H1 (cell line): ENCODE results near the gene ABCA13. TPM values are rescaled to one million over a fixed set of nuclear protein-coding genes. Genes with fewer than 3 reads are reported as not detected.

Experiments used
- CTCF ChIA-PET: fragments of 300-600 bp; sonication (Branson Sonifier 250); formaldehyde crosslinking; loops from one replicate; lab custom pipeline; 2021; ENCODE audit not compliant: partially characterized antibody; lab: Charles Lee
- POLR2A ChIA-PET: fragments of 300-600 bp; sonication (Branson Sonifier 250); formaldehyde crosslinking; loops from one replicate; lab custom pipeline; 2021; ENCODE audit warnings: inconsistent platforms; ENCODE audit not compliant: partially characterized antibody; lab: Charles Lee
- DNase-seq, 2 experiments: peaks; one replicate each; pipeline versions ENCODE4 v3.0.0 to v3.0.0-alpha.2; 2010 to 2022; ENCODE audit warnings: low spot score in 2 of 2, low read depth in 1 of 2, mixed read lengths in 1 of 2
- FAIRE-seq: peaks from 2 replicates; lab custom pipeline; 2011; peaks lifted over from hg19 to GRCh38; lab: Jason Lieb, UNC
- H2AFZ ChIP-seq: 2 replicates; pipeline ENCODE4 v1.8.1; 2012; ENCODE audit warnings: low read length, inconsistent platforms
- H2AK5ac ChIP-seq: 2 replicates; pipeline ENCODE4 v1.6.1; 2013; ENCODE audit warnings: low read depth, low read length
- H2BK120ac ChIP-seq: replicated peaks from 2 replicates; pipeline ENCODE3; 2013; ENCODE audit warnings: low read depth, low read length, inconsistent platforms
- H2BK12ac ChIP-seq: 2 replicates; pipeline ENCODE4 v1.6.1; 2013; ENCODE audit warnings: low read depth, low read length
- H2BK15ac ChIP-seq: 2 replicates; pipeline ENCODE4 v1.6.1; 2013; ENCODE audit warnings: low read length
- H2BK20ac ChIP-seq: 2 replicates; pipeline ENCODE4 v1.6.1; 2013; ENCODE audit warnings: low read length
- H2BK5ac ChIP-seq: 2 replicates; pipeline ENCODE4 v1.6.1; 2013; ENCODE audit warnings: low read depth, low read length
- H3K14ac ChIP-seq: 2 replicates; pipeline ENCODE4 v1.6.1; 2013; ENCODE audit warnings: inconsistent platforms; ENCODE audit not compliant: insufficient read length
- H3K18ac ChIP-seq: 2 replicates; pipeline ENCODE4 v1.6.1; 2013; ENCODE audit warnings: low read length; ENCODE audit errors: extremely low read depth
- H3K23ac ChIP-seq: 2 replicates; pipeline ENCODE4 v1.6.1; 2013; ENCODE audit warnings: inconsistent platforms; ENCODE audit not compliant: insufficient read length
- H3K23me2 ChIP-seq: 2 replicates; pipeline ENCODE4 v1.6.1; 2013; ENCODE audit warnings: low read depth, low read length
- H3K27ac ChIP-seq: 2 replicates; pipeline ENCODE4 v1.6.1; 2011; ENCODE audit warnings: low read depth, low read length, inconsistent platforms
- H3K27me3 ChIP-seq, 4 experiments: replicated peaks in 1 of 4; 1 replicate in 1 of 4; 2 replicates in 3 of 4; pipeline versions ENCODE4 v1.6.1 to v1.8.1; 2011 to 2013; ENCODE audit warnings: low read length in 3 of 4, mild to moderate bottlenecking in 3 of 4, inconsistent platforms in 2 of 4, mixed read lengths in 2 of 4, moderate library complexity in 1 of 4; ENCODE audit not compliant: control insufficient read depth in 3 of 4, insufficient read depth in 3 of 4; ENCODE audit errors: extremely low read depth in 1 of 4
- H3K36me3 ChIP-seq, 4 experiments: 2 replicates each; pipeline versions ENCODE4 v1.6.1 to v1.8.1; 2011 to 2013; ENCODE audit warnings: mild to moderate bottlenecking in 4 of 4, low read length in 3 of 4, moderate library complexity in 2 of 4, control low read depth in 1 of 4, inconsistent platforms in 1 of 4; ENCODE audit not compliant: insufficient read depth in 4 of 4, control insufficient read depth in 2 of 4
- H3K4ac ChIP-seq: replicated peaks from 2 replicates; pipeline ENCODE3; 2013; ENCODE audit warnings: low read length, low read depth, mixed read lengths, inconsistent platforms; ENCODE audit not compliant: insufficient read length
- H3K4me1 ChIP-seq, 4 experiments: replicated peaks in 1 of 4; 1 replicate in 1 of 4; 2 replicates in 3 of 4; pipeline versions ENCODE4 v1.6.1 to v1.8.1; 2011 to 2013; ENCODE audit warnings: low read length in 3 of 4, inconsistent platforms in 2 of 4, mixed read lengths in 1 of 4; ENCODE audit not compliant: insufficient read depth in 4 of 4, control insufficient read depth in 3 of 4
- H3K4me2 ChIP-seq, 2 experiments: 2 replicates each; pipeline versions ENCODE4 v1.6.1 to v1.8.1; 2011 to 2013; ENCODE audit warnings: low read depth in 2 of 2, low read length in 2 of 2, control low read depth in 1 of 2, inconsistent platforms in 1 of 2, mild to moderate bottlenecking in 1 of 2; ENCODE audit not compliant: insufficient read depth in 1 of 2
- H3K4me3 ChIP-seq, 4 experiments: fragments of 200-600, 300-600 bp in 1 of 4; sonication (generic), shearing (Covaris generic), sonication (Bioruptor Twin) in 1 of 4; 2 replicates each; pipeline versions ENCODE4 v1.5.1 to v1.8.1; 2011 to 2016; ENCODE audit warnings: low read length in 4 of 4, low read depth in 3 of 4, control low read depth in 2 of 4, inconsistent platforms in 2 of 4, mild to moderate bottlenecking in 2 of 4, mixed read lengths in 1 of 4, moderate library complexity in 1 of 4; ENCODE audit not compliant: insufficient read depth in 2 of 4; ENCODE audit errors: extremely low read depth in 1 of 4
- H3K56ac ChIP-seq: replicated peaks from 2 replicates; pipeline ENCODE3; 2013; ENCODE audit warnings: low read depth, mild to moderate bottlenecking, mixed read lengths, low read length, inconsistent platforms; ENCODE audit not compliant: insufficient read length
- H3K79me1 ChIP-seq: 2 replicates; pipeline ENCODE4 v1.6.1; 2013; ENCODE audit warnings: low read depth, low read length, control low read depth
- H3K79me2 ChIP-seq, 2 experiments: 2 replicates each; pipeline versions ENCODE4 v1.6.1 to v1.8.1; 2012 to 2013; ENCODE audit warnings: low read length in 2 of 2, mild to moderate bottlenecking in 2 of 2, inconsistent platforms in 1 of 2; ENCODE audit not compliant: insufficient read depth in 2 of 2, control insufficient read depth in 1 of 2
- H3K9ac ChIP-seq, 4 experiments: replicated peaks in 1 of 4; 1 replicate in 1 of 4; 2 replicates in 3 of 4; pipeline versions ENCODE4 v1.6.1 to v1.8.1; 2011 to 2013; ENCODE audit warnings: low read depth in 3 of 4, low read length in 3 of 4, control low read depth in 2 of 4, mild to moderate bottlenecking in 2 of 4, moderate library complexity in 2 of 4, inconsistent platforms in 1 of 4; ENCODE audit errors: extremely low read depth in 1 of 4
- H3K9me3 ChIP-seq, 2 experiments: 2 replicates each; pipeline versions ENCODE4 v1.6.1 to v1.8.1; 2012 to 2013; ENCODE audit warnings: mild to moderate bottlenecking in 2 of 2, moderate library complexity in 2 of 2, control low read depth in 1 of 2, inconsistent platforms in 1 of 2, low read depth in 1 of 2, low read length in 1 of 2, mixed read lengths in 1 of 2; ENCODE audit not compliant: insufficient read depth in 2 of 2
- H4K20me1 ChIP-seq, 2 experiments: replicated peaks in 1 of 2; 2 replicates each; pipeline versions ENCODE3 to v1.8.1; 2011 to 2013; ENCODE audit warnings: inconsistent platforms in 2 of 2, low read length in 2 of 2, mild to moderate bottlenecking in 1 of 2; ENCODE audit not compliant: insufficient read depth in 2 of 2, control insufficient read depth in 1 of 2
- H4K5ac ChIP-seq: 2 replicates; pipeline ENCODE4 v1.6.1; 2013; ENCODE audit warnings: low read length, low read depth, mixed read lengths, inconsistent platforms; ENCODE audit not compliant: insufficient read length
- H4K8ac ChIP-seq: 2 replicates; pipeline ENCODE4 v1.8.0; 2013; ENCODE audit warnings: mild to moderate bottlenecking, moderate library complexity, low read length, inconsistent platforms; ENCODE audit not compliant: insufficient read depth; ENCODE audit errors: extremely low read depth
- H4K91ac ChIP-seq: replicated peaks from 2 replicates; pipeline ENCODE3; 2013; ENCODE audit warnings: low read length, mixed read lengths, inconsistent platforms; ENCODE audit not compliant: insufficient read length
- ATF3 ChIP-seq: IDR thresholded peaks from 2 replicates; pipeline ENCODE4 v1.6.1; 2011; ENCODE audit warnings: low read depth, mild to moderate bottlenecking, low read length; ENCODE audit not compliant: insufficient read depth
- CEBPB ChIP-seq: IDR thresholded peaks from 2 replicates; pipeline ENCODE4 v1.6.1; 2012; ENCODE audit warnings: low read depth, low read length
- CHD1 ChIP-seq: IDR thresholded peaks from 2 replicates; pipeline ENCODE4 v1.6.1; 2012; ENCODE audit warnings: low read depth, low read length, improper control_type of control experiment
- CTBP2 ChIP-seq: IDR thresholded peaks from 2 replicates; pipeline ENCODE4 v1.7.0; 2011; ENCODE audit warnings: borderline replicate concordance, mild to moderate bottlenecking, moderate library complexity, mixed read lengths, low read length; ENCODE audit not compliant: insufficient read depth, insufficient read length
- E2F6 ChIP-seq: IDR thresholded peaks from 2 replicates; pipeline ENCODE4 v1.6.1; 2012; ENCODE audit warnings: inconsistent platforms
- EGR1 ChIP-seq: IDR thresholded peaks from 2 replicates; pipeline ENCODE4 v1.6.1; 2011; ENCODE audit warnings: low read depth, low read length, borderline replicate concordance
- GABPA ChIP-seq: IDR thresholded peaks from 2 replicates; pipeline ENCODE4 v1.6.1; 2011; ENCODE audit warnings: mild to moderate bottlenecking, low read length, moderate library complexity, borderline replicate concordance; ENCODE audit not compliant: insufficient read depth
- JUN ChIP-seq: IDR thresholded peaks from 2 replicates; pipeline ENCODE4 v1.6.1; 2011; ENCODE audit warnings: low read depth, mild to moderate bottlenecking, improper control_type of control experiment, low read length
- PHF8 ChIP-seq: fragments of 200-600 bp; sonication (generic); conservative IDR thresholded peaks from 2 replicates; pipeline ENCODE4 v1.7.1; 2012; ENCODE audit warnings: low read depth, mild to moderate bottlenecking, inconsistent platforms, low read length, moderate library complexity
- RNF2 ChIP-seq: fragments of 200-900, 300-1000 bp; sonication (generic); IDR thresholded peaks from 2 replicates; pipeline ENCODE4 v1.7.1; 2016; ENCODE audit warnings: borderline replicate concordance, low read depth, mild to moderate bottlenecking, antibody characterized with exemption, low read length; ENCODE audit not compliant: poor library complexity, severe bottlenecking; ENCODE audit errors: missing control alignments
- SIRT6 ChIP-seq: IDR thresholded peaks from one replicate; pipeline ENCODE4 v1.7.1; 2012; ENCODE audit warnings: low read length, inconsistent platforms
- USF2 ChIP-seq: IDR thresholded peaks from 2 replicates; pipeline ENCODE4 v1.6.1; 2011; ENCODE audit warnings: low read length, improper control_type of control experiment
- WGBS, 2 experiments: shearing (Covaris generic) in 1 of 2; methylation state at CpG; one replicate each; pipeline versions ENCODE4 v1.1.6 to v1.1.7; 2013 to 2015; ENCODE audit warnings: low lambda C conversion rate in 2 of 2, mixed read lengths in 2 of 2, inconsistent platforms in 1 of 2, low coverage in 1 of 2, missing lambda C conversion rate in 1 of 2; ENCODE audit not compliant: insufficient replicate concordance in 2 of 2, insufficient coverage in 1 of 2, insufficient read length in 1 of 2; ENCODE audit errors: extremely low coverage in 1 of 2, missing lambda C conversion rate in 1 of 2; 5-methylcytosine and 5-hydroxymethylcytosine counted together
- polyA plus RNA-seq, 7 experiments: library from polyadenylated mRNA; depleted of rRNA in 3 of 7; stranded (reverse) in 5 of 7; unstranded in 2 of 7; fragments of >200 nt in 5 of 7; fragments of 200-250 nt in 2 of 7; gene quantifications; 1 replicate in 5 of 7; 2 replicates in 1 of 7; 4 replicates in 1 of 7; pipeline versions ENCODE4 v1.2.1 to v1.2.3, GENCODE V29; 2011 to 2013; ENCODE audit warnings: missing spikeins in 2 of 7, mixed read lengths in 2 of 7
- total RNA-seq: library from RNA; stranded (reverse); fragmentation: NEBNext Ultra II Directional; extraction: Animal tissue kit (Norgen Biotek cat#: 25700); gene quantifications from 2 replicates; pipeline ENCODE4 v1.2.1, GENCODE V29; 2021

ABCA13 gene
- total and polyA plus RNA-seq, 2 of the 8 experiments (the other 6 are each of a cell fraction or from before 2014, with no cell fraction given), result 0.07 to 0.09 TPM

- H3K18ac ChIP-seq, result no peak overlapping the region
- FAIRE-seq, result no peak
- H3K4ac ChIP-seq, result no peak overlapping the region
- H2BK120ac ChIP-seq, result no peak overlapping the region
- 89% methylated on average over 1 of the region's 1 CpG; no CpG with 5 or more reads in 1 of the 2 experiments for WGBS, 2 experiments
- no peak overlapping the region for H4K8ac ChIP-seq
- no peaks in the 10 kb centered on the region for H4K20me1 ChIP-seq
- no peak overlapping the region for H3K27ac ChIP-seq
- no peak overlapping the region for H3K4me3 ChIP-seq
- no peak for DNase-seq
- ChIA-PET CTCF (interaction anchor here (0.6 kb wide), 1 partner anchor 23 kb away, joined by 3 read pairs; no protein-coding TSS in a partner anchor), POLR2A (no interaction called here)
- no peak overlapping the region for H3K4me2 ChIP-seq
- no peaks in the 10 kb centered on the region for H3K9me3 ChIP-seq
- H3K4me1 ChIP-seq, result no peaks in the 10 kb centered on the region
- H2AFZ ChIP-seq, result no peak overlapping the region
- H3K79me1 ChIP-seq, result no peaks in the 10 kb centered on the region
- H2BK15ac ChIP-seq, result no peak overlapping the region
- H2BK12ac ChIP-seq, result no peak overlapping the region
- H3K23ac ChIP-seq, result no peak overlapping the region
- H2AK5ac ChIP-seq, result no peak overlapping the region
- H4K5ac ChIP-seq, result no peak overlapping the region
- H3K36me3 ChIP-seq, result no peaks in the 10 kb centered on the region
- no peak overlapping the region for H4K91ac ChIP-seq
- no peaks in the 10 kb centered on the region for H3K27me3 ChIP-seq
- H2BK20ac ChIP-seq, result no peak overlapping the region
- H3K14ac ChIP-seq, result no peak overlapping the region
- no peak overlapping the region for H2BK5ac ChIP-seq
- H3K23me2 ChIP-seq, result no peaks in the 10 kb centered on the region
- H3K9ac ChIP-seq, result no peak overlapping the region
- no peaks in the 10 kb centered on the region for H3K79me2 ChIP-seq
- no peak overlapping the region for H3K56ac ChIP-seq
- TF ChIP-seq SIRT6 (no peak), CHD1 (no peak), CTBP2 (no peak), EGR1 (no peak), PHF8 (no peak), USF2 (no peak), JUN (no peak), CEBPB (no peak), E2F6 (no peak), GABPA (no peak), ATF3 (no peak), RNF2 (no peak)
Measured at GRCh38 chr7:48691788-48692187, 520.5 kb downstream of the ABCA13 start.
